GM06990 (cell line): ENCODE data around the gene CUBN.

Source experiments
- DNase-seq: peaks from one replicate; pipeline ENCODE4 v3.0.0-alpha.2; 2011; ENCODE audit not compliant: insufficient read length; ENCODE audit errors: extremely low read depth
- H3K27me3 ChIP-seq: replicated peaks from 2 replicates; pipeline ENCODE4 v1.6.0; 2011; ENCODE audit warnings: low read length; ENCODE audit not compliant: control insufficient read depth, insufficient read depth
- H3K36me3 ChIP-seq: 2 replicates; pipeline ENCODE4 v1.5.1; 2011; ENCODE audit warnings: low read length; ENCODE audit not compliant: control insufficient read depth, insufficient read depth
- H3K4me3 ChIP-seq: replicated peaks from 2 replicates; pipeline ENCODE4 v1.5.1; 2011; ENCODE audit warnings: low read depth, mild to moderate bottlenecking, control low read depth, low read length
- CTCF ChIP-seq: IDR thresholded peaks from 2 replicates; pipeline ENCODE4 v1.5.1; 2011; ENCODE audit warnings: low read length, control low read depth, mild to moderate bottlenecking, inconsistent platforms; ENCODE audit not compliant: insufficient read depth, poor library complexity, severe bottlenecking

Gene CUBN

GRCh38 chr10:17047908-17048307 lies 81.7 kb downstream of the CUBN start:
- no peaks in the 10 kb centered on the region for H3K36me3 ChIP-seq
- DNase-seq, result no peak
- no peak for TF ChIP-seq CTCF
- H3K27me3 ChIP-seq, result no peaks in the 10 kb centered on the region; the same call in 1 of the 2 replicates
- no peak overlapping the region for H3K4me3 ChIP-seq

- H3K36me3 ChIP-seq, result no peaks in the 10 kb centered on the region
- TF ChIP-seq CTCF, result no peak
- H3K27me3 ChIP-seq, result no peaks in the 10 kb centered on the region; the same call in 1 of the 2 replicates
- H3K4me3 ChIP-seq, result no peak overlapping the region
- no peak for DNase-seq
These were observed 82.6 kb downstream of the CUBN start for GRCh38 chr10:17046989-17047388.

- no peak for DNase-seq
- H3K4me3 ChIP-seq, result no peak overlapping the region
- H3K36me3 ChIP-seq, result no peaks in the 10 kb centered on the region
- no peak for TF ChIP-seq CTCF
- H3K27me3 ChIP-seq, result no peaks in the 10 kb centered on the region
These were observed 86.0 kb downstream of the CUBN start for GRCh38 chr10:17043586-17043985.

GRCh38 chr10:17041626-17042520 lies 87.7 kb downstream of the CUBN start:
- no peaks in the 10 kb centered on the region for H3K36me3 ChIP-seq
- DNase-seq, result no peak
- TF ChIP-seq CTCF, result no peak

GRCh38 chr10:17038627-17039026 lies 91.0 kb downstream of the CUBN start:
- H3K4me3 ChIP-seq, result no peak overlapping the region
- H3K36me3 ChIP-seq, result no peaks in the 10 kb centered on the region
- H3K27me3 ChIP-seq, result no peaks in the 10 kb centered on the region
- TF ChIP-seq CTCF, result no peak
- no peak for DNase-seq

More at GRCh38 chr10:17041626-17042520, 87.7 kb downstream of the CUBN start:
- Histone ChIP-seq H3K4me3 (no peak overlapping the region), H3K27me3 (no peaks in the 10 kb centered on the region)
